GM12878 (cell line): ENCODE measurements around the gene CDYL. TPM values are rescaled to one million over a fixed set of nuclear protein-coding genes. Genes with fewer than 3 reads are reported as not detected.

Experiments
- ATAC-seq: fragments of 200-7000 bp; cut with Tn5 transposase; 3 replicates; pipeline ENCODE4 v1.9.1; 2020; ENCODE audit warnings: mild to moderate bottlenecking, moderate library complexity
- BruUV-seq: library from RNA; stranded (reverse); fragments of 400-500 nt; replicated peaks from 2 replicates; lab custom pipeline; 2021; lab: Mats Ljungman, UMichigan
- CTCF ChIA-PET: fragments of 300-600 bp; sonication (Branson Sonifier 250); formaldehyde crosslinking; extraction: SDS; loops from one replicate; lab custom pipeline; 2021; ENCODE audit warnings: inconsistent platforms; lab: Yijun Ruan, JAX
- POLR2A ChIA-PET: fragments of 350-600 bp; formaldehyde crosslinking; extraction: SDS; loops from one replicate; lab custom pipeline; 2021; ENCODE audit warnings: inconsistent platforms; lab: Charles Lee
- RAD21 ChIA-PET: fragments of 300-600 bp; sonication (Branson Sonifier 250); formaldehyde crosslinking; loops from one replicate; lab custom pipeline; 2023; ENCODE audit warnings: antibody characterized with exemption; ENCODE audit not compliant: unreplicated experiment; lab: Charles Lee
- SMC1A ChIA-PET: fragments of 300-600 bp; sonication (Branson Sonifier 250); formaldehyde crosslinking; loops from one replicate; lab custom pipeline; 2023; ENCODE audit not compliant: unreplicated experiment, uncharacterized antibody; lab: Charles Lee
- DNase-seq: peaks from one replicate; pipeline ENCODE4 v3.0.0-alpha.2; 2011; ENCODE audit warnings: low read depth, low spot score
- FAIRE-seq: peaks from 3 replicates; lab custom pipeline; 2011; peaks lifted over from hg19 to GRCh38; lab: Jason Lieb, UNC
- H2AFZ ChIP-seq: 2 replicates; pipeline ENCODE4 v1.6.0; 2011; ENCODE audit warnings: low read depth, low read length, control low read depth; ENCODE audit not compliant: control insufficient read depth
- H3K27ac ChIP-seq: 2 replicates; pipeline ENCODE4 v1.5.1; 2011; ENCODE audit warnings: control low read depth; ENCODE audit not compliant: control insufficient read depth, insufficient read depth
- H3K27me3 ChIP-seq, 2 experiments: replicated peaks in 1 of 2; 2 replicates each; pipeline versions ENCODE4 v1.6.0 to v1.6.1; 2011; ENCODE audit warnings: low read length in 1 of 2; ENCODE audit not compliant: control insufficient read depth in 2 of 2, insufficient read depth in 2 of 2
- H3K36me3 ChIP-seq, 2 experiments: 2 replicates each; pipeline ENCODE4 v1.5.1; 2011; ENCODE audit warnings: low read length in 1 of 2; ENCODE audit not compliant: control insufficient read depth in 2 of 2, insufficient read depth in 2 of 2
- H3K4me1 ChIP-seq: 2 replicates; pipeline ENCODE4 v1.6.1; 2011; ENCODE audit warnings: mild to moderate bottlenecking, low read length, moderate library complexity, mixed read lengths; ENCODE audit not compliant: control insufficient read depth, insufficient read depth
- H3K4me2 ChIP-seq: 2 replicates; pipeline ENCODE4 v1.6.0; 2011; ENCODE audit warnings: control low read depth; ENCODE audit not compliant: control insufficient read depth, insufficient read depth
- H3K4me3 ChIP-seq: fragments of 200-600 bp; sonication (generic); 2 replicates; pipeline ENCODE4 v1.5.1; 2016
- H3K79me2 ChIP-seq: 2 replicates; pipeline ENCODE4 v1.6.0; 2011; ENCODE audit warnings: low read length; ENCODE audit not compliant: control insufficient read depth, insufficient read depth
- H3K9ac ChIP-seq: 2 replicates; pipeline ENCODE4 v1.8.0; 2011; ENCODE audit warnings: low read length, control low read depth, mixed read lengths; ENCODE audit not compliant: control insufficient read depth, insufficient read depth
- H3K9me3 ChIP-seq: replicated peaks from 3 replicates; pipeline ENCODE4 v1.5.1; 2011; ENCODE audit warnings: mild to moderate bottlenecking, low read length; ENCODE audit not compliant: control insufficient read depth, insufficient read depth
- H4K20me1 ChIP-seq: 2 replicates; pipeline ENCODE4 v1.6.0; 2011; ENCODE audit not compliant: control insufficient read depth, insufficient read depth
- BACH1 ChIP-seq: fragments of 450-650 bp; IDR thresholded peaks from 2 replicates; pipeline ENCODE4 v1.6.1; 2017; ENCODE audit warnings: mild to moderate bottlenecking, borderline replicate concordance
- CEBPB ChIP-seq, 2 experiments: fragments of 150-350 bp in 1 of 2; IDR thresholded peaks; 2 replicates each; pipeline ENCODE4 v1.6.1; 2012 to 2014; ENCODE audit warnings: low read depth in 2 of 2, low read length in 2 of 2, borderline replicate concordance in 1 of 2, inconsistent platforms in 1 of 2
- E2F8 ChIP-seq: fragments of 450-650 bp; IDR thresholded peaks from 2 replicates; pipeline ENCODE4 v1.6.1; 2018; ENCODE audit warnings: mild to moderate bottlenecking, low read depth, moderate library complexity; ENCODE audit not compliant: partially characterized antibody
- FOXM1 ChIP-seq: IDR thresholded peaks from 2 replicates; pipeline ENCODE4 v1.6.1; 2012; ENCODE audit warnings: low read depth, mild to moderate bottlenecking, inconsistent platforms, low read length, moderate library complexity
- GABPA ChIP-seq: IDR thresholded peaks from 2 replicates; pipeline ENCODE4 v1.6.1; 2014; ENCODE audit warnings: antibody characterized with exemption, low read depth, mild to moderate bottlenecking, inconsistent platforms
- MAX ChIP-seq: IDR thresholded peaks from 2 replicates; pipeline ENCODE4 v1.6.1; 2012; ENCODE audit warnings: low read depth, low read length, improper control_type of control experiment
- MXI1 ChIP-seq: fragments of 150-350 bp; IDR thresholded peaks from 2 replicates; pipeline ENCODE4 v1.6.1; 2011; ENCODE audit warnings: low read depth, mild to moderate bottlenecking, inconsistent platforms, low read length, improper control_type of control experiment
- NR2C2 ChIP-seq: IDR thresholded peaks from 2 replicates; pipeline ENCODE4 v1.6.1; 2011; ENCODE audit warnings: borderline replicate concordance, low read depth; ENCODE audit not compliant: control insufficient read depth, insufficient read length
- RBBP5 ChIP-seq: fragments of 200-600 bp; sonication (generic); conservative IDR thresholded peaks from 2 replicates; pipeline ENCODE4 v1.6.1; 2016
- SREBF1 ChIP-seq: IDR thresholded peaks from 2 replicates; pipeline ENCODE4 v1.6.1; 2012; ENCODE audit warnings: mild to moderate bottlenecking, low read length
- YBX1 ChIP-seq: fragments of 450-650 bp; IDR thresholded peaks from 2 replicates; pipeline ENCODE4 v1.6.1; 2016; ENCODE audit warnings: antibody characterized with exemption
- ZNF274 ChIP-seq: IDR thresholded peaks from one replicate; pipeline ENCODE4 v1.8.0; 2011; ENCODE audit not compliant: insufficient read length, insufficient read depth
- ZNF384 ChIP-seq: IDR thresholded peaks from 2 replicates; pipeline ENCODE4 v1.6.1; 2012; ENCODE audit warnings: low read depth, mild to moderate bottlenecking, low read length, improper control_type of control experiment, borderline replicate concordance
- WGBS: methylation state at CpG from one replicate; pipeline ENCODE4 v1.1.6; 2016; ENCODE audit warnings: low lambda C conversion rate; ENCODE audit not compliant: insufficient replicate concordance, insufficient coverage; ENCODE audit errors: missing lambda C conversion rate; 5-methylcytosine and 5-hydroxymethylcytosine counted together
- in situ Hi-C: fragments of 300-500 bp; cut with MboI; formaldehyde crosslinking; loops from 9 replicates; pipeline ENCODE4 v1.14.3; 2018; ENCODE audit warnings: mixed read lengths
- intact Hi-C: fragments of 100-400 bp; cut with micrococcal nuclease; formaldehyde crosslinking; loops from one replicate; pipeline ENCODE4 v1.14.2; 2022; ENCODE audit not compliant: unreplicated experiment
- polyA plus RNA-seq, 11 experiments: library from polyadenylated mRNA; depleted of rRNA in 4 of 11; unstranded in 6 of 11; stranded (reverse) in 5 of 11; fragments of >200 nt; fragmentation: Nextera tagmentation in 4 of 11; fragmentation: Illumina TruSeq in 1 of 11; extraction: Ambion mirVana in 4 of 11; extraction: Trizol in 1 of 11; gene quantifications; 1 replicate in 1 of 11; 2 replicates in 10 of 11; pipeline versions ENCODE4 v1.2.1 to v1.2.3, GENCODE V29; 2011 to 2016; ENCODE audit warnings: inconsistent platforms in 2 of 11, missing spikeins in 2 of 11, low read depth in 1 of 11
- total RNA-seq, 4 experiments: library from RNA; depleted of rRNA in 3 of 4; stranded (reverse); fragments of >200 nt in 3 of 4; fragmentation: Illumina TruSeq in 1 of 4; extraction: Trizol in 1 of 4; gene quantifications; 2 replicates each; pipeline versions ENCODE4 v1.2.1 to v1.2.3, GENCODE V29; 2013 to 2021
- TF ChIP-seq, protein P1 (sequence below): IDR thresholded peaks from 2 replicates; pipeline ENCODE4 v1.6.1; 2011; ENCODE audit warnings: borderline replicate concordance, low read depth, mild to moderate bottlenecking, moderate library complexity, low read length; ENCODE audit not compliant: insufficient read depth, poor library complexity, severe bottlenecking

The CDYL gene
- total and polyA plus RNA-seq, 10 of the 15 experiments (the other 5 are each of a cell fraction or from before 2014, with no cell fraction given): 9.3 to 61.2 (median 28.5) TPM

- BruUV-seq: no TSS peak
- in situ Hi-C loops (no loop called here), intact Hi-C loops (no loop called here)
- peaks cover 92% of the 10 kb centered on the region for H3K79me2 ChIP-seq
- no peak overlapping the region for H3K4me3 ChIP-seq
- H3K27ac ChIP-seq: no peak overlapping the region
- ChIA-PET CTCF (interaction anchor here (1.3 kb wide), 1 partner anchor 24 kb away, joined by 4 read pairs; no protein-coding TSS in a partner anchor), POLR2A (interaction anchor here (1.1 to 3.0 kb wide), 2 partner anchors 81 to 84 kb away, joined by 3 to 10 read pairs; no protein-coding TSS in a partner anchor)
- peaks cover 43% of the 10 kb centered on the region for H3K4me1 ChIP-seq
- 97% methylated on average over 3 of the region's 3 CpGs for WGBS
- H3K4me2 ChIP-seq: no peak overlapping the region
- no peak for DNase-seq
- TF ChIP-seq GABPA: no peak
- TF ChIP-seq, protein P1, sequence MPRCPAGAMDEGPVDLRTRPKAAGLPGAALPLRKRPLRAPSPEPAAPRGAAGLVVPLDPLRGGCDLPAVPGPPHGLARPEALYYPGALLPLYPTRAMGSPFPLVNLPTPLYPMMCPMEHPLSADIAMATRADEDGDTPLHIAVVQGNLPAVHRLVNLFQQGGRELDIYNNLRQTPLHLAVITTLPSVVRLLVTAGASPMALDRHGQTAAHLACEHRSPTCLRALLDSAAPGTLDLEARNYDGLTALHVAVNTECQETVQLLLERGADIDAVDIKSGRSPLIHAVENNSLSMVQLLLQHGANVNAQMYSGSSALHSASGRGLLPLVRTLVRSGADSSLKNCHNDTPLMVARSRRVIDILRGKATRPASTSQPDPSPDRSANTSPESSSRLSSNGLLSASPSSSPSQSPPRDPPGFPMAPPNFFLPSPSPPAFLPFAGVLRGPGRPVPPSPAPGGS: no peak
- TF ChIP-seq FOXM1: no peak
- no peak for TF ChIP-seq MAX
- TF ChIP-seq NR2C2: no peak
- TF ChIP-seq ZNF274: no peak
- TF ChIP-seq E2F8: no peak
- TF ChIP-seq RBBP5: no peak
- no peak for TF ChIP-seq ZNF384
- no peak for TF ChIP-seq YBX1
- no peak for TF ChIP-seq CEBPB (IDR thresholded peaks at IDR 0.05; ENCODE audit: borderline replicate concordance in 1 of 2, low read depth in 2 of 2, low read length in 2 of 2)
- TF ChIP-seq MXI1: no peak
- TF ChIP-seq SREBF1: no peak
- TF ChIP-seq BACH1: no peak
- TF ChIP-seq, all 136 proteins: peak for 0
- H2AFZ ChIP-seq: no peak overlapping the region
- H3K9me3 ChIP-seq: no peaks in the 10 kb centered on the region; the same call in 2 of the 3 replicates
- SMC1A ChIA-PET: interaction anchor here (1.1 kb wide), 1 partner anchor 55 kb away, joined by 3 read pairs; no protein-coding TSS in a partner anchor
- ATAC-seq (no peak), FAIRE-seq (no peak)
- no peaks in the 10 kb centered on the region; the same call in 1 of the 2 replicates for H4K20me1 ChIP-seq
- H3K27me3 ChIP-seq: no peaks in the 10 kb centered on the region
- RAD21 ChIA-PET: interaction anchor here (0.5 to 0.6 kb wide), 2 partner anchors 44 to 80 kb away, joined by 3 read pairs; no protein-coding TSS in a partner anchor
- no peaks in the 10 kb centered on the region for H3K36me3 ChIP-seq
- H3K9ac ChIP-seq: no peak overlapping the region
Measured at GRCh38 chr6:4883298-4883697, 107.1 kb downstream of the CDYL start.
